ENCODE data around the gene CPNE2. TPM values are rescaled to one million over a fixed set of nuclear protein-coding genes. Genes with fewer than 3 reads are reported as not detected.
A peak's percentile ranks its signal among the peaks of the same experiment; 100 is the strongest.

CPNE2 gene
- total RNA-seq, 1 experiment from 2014 or later = 36.7 TPM

DNA sequence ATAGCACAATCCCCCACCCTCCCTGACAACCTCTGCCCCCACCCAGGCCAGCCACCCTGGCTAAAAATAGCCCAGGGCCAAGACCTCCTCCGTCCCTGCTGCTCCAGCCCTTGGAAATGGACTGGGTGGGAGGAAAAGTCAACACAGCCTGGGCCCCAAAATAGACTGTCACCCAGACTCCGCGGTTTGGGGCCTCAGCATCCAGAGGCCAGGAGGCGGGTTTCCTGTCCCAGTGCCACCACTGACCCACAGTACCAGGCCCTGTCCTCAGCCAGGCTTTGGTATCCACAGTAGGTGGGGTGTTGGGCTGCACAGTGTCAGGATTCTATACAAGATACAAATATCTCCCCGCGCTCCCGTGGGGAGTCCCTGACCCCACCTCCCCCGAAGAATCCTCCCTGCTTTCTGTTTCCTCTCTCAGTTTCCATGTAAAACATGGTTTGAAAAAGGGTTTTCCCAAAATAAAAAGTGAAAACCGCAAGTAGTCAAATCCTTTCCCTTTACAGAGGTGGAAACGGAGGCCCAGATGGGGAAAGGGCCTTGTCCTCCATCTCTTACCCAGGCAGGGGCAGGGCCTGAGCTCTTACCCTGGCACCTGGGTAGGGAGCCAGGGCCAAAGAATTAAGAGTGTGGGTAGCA lies 20.1 kb downstream of the CPNE2 start:
- in situ Hi-C loops (cut with HindIII; ENCODE audit: low sequenced_read_pairs) = no loop called here
- no peak for DNase-seq (ENCODE audit: low spot score)

GRCh38 chr16:57113042-57113453 lies 20.7 kb downstream of the CPNE2 start:
- in situ Hi-C loops (cut with HindIII; ENCODE audit: low sequenced_read_pairs) = no loop called here

DNA sequence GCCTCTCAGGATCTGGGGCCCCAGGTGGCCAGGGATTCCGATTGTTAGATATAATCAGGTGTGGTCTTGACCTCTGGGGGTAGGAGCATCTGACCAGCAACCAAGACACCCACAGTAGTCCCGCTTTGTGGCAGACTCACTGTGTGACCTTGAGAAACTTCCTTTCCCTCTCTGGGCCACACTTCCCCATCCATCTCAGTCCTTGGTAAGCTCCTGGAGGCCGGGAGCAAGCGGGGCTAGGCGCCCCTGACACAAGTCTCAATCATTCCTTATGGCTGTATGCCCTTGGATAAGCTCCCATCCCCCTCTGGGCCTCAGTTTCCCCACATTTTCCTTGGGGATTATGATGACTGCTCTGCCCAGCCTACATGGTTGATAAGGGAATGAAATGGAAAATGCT lies 21.3 kb downstream of the CPNE2 start:
- in situ Hi-C loops (cut with HindIII; ENCODE audit: low sequenced_read_pairs) = no loop called here
- no peak for DNase-seq (ENCODE audit: low spot score)

More at GRCh38 chr16:57113042-57113453, 20.7 kb downstream of the CPNE2 start:
- no peak for DNase-seq (ENCODE audit: low spot score)

DNA sequence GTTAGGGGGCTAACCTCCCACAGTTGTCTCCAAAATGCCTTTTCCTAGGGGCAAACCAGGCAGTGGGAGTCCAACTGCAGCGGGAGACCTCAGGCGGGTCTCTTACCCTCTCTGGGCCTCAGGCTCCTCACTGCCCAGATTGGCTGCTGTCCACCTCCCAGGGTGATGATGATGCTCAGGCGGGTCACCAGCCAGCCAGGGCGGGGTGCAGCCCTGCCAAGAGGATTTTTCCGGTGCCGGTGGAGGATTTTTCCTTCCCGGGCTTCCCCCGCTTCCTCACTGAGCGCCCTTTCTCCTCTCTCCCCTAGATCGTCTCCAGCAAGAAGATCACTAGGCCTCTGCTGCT lies 22.8 kb downstream of the CPNE2 start:
- DNase-seq (ENCODE audit: low spot score) = no peak
- in situ Hi-C loops (cut with HindIII; ENCODE audit: low sequenced_read_pairs) = no loop called here

DNA sequence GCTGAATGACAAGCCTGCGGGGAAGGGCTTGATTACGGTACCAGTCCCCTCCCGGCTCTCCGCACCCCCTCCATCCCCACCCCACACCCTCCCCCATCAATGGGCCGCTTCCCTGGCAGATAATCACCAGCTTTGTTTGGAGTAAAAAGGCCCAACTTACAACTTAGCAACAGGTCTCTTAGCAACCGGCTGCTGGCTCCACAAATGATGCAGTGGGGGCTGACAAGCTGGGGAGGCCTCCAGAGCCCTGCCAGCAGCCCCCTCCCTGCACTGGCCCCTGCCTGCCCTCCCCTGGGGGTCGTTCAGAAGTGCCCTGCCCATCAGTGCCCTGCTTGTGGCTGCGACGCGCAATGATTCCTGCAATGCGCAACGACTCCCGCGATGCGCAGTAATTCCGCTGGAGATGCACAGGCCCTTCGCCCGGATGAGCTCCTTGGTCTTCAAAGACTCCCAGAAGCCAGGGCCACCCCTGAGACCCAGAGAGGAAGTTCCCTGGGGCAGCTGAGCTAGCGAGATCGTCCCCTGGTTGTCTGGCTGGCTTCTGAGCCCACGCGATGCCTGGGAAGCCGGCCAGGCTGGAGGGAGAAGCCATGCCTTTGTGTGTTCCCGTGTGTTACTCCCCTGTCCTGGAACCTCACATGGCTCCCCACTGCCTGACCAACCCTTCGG lies 23.3 kb downstream of the CPNE2 start:
- in situ Hi-C loops (cut with HindIII; ENCODE audit: low sequenced_read_pairs) = no loop called here
- peak; percentile 33 for DNase-seq (ENCODE audit: low spot score)

DNA sequence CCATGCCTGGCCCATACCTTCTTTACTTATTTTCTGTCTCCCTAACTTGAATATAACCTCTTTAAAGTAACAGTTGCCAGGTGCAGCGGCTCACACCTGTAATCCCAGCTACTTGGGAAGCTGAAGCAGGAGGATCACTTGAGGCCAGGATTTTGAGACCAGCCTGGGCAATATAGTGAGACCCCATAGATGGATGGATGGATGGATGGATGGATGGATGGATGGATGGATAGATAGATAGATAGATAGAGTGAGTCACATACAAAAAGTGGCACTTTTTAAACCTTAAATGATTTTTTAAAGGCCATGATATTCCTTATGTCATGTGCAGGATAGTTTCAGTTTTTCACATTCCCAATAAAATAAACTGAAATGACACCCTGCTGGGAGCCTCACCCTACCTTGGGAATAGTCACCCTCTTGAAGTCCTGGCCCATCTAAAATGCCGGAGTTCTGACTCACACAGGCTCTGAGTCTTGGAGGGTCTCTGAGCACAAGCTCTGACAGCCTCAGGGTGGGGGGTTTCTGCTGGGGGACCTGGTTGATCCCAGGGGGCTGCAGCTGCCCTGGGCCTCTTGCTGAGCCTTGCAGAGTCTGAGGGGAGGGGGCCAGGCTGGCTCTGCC lies 26.2 kb downstream of the CPNE2 start:
- in situ Hi-C loops (cut with HindIII; ENCODE audit: low sequenced_read_pairs) = no loop called here

GRCh38 chr16:57123216-57123973 lies 31.0 kb downstream of the CPNE2 start:
- in situ Hi-C loops (cut with HindIII; ENCODE audit: low sequenced_read_pairs) = no loop called here
- no peak for DNase-seq (ENCODE audit: low spot score)

More for the DNA sequence above, 26.2 kb downstream of the CPNE2 start:
- no peak for DNase-seq (ENCODE audit: low spot score)

- in situ Hi-C loops (cut with HindIII; ENCODE audit: low sequenced_read_pairs) = no loop called here
- DNase-seq (ENCODE audit: low spot score) = no peak
Observed at GRCh38 chr16:57123974-57124674, 31.7 kb downstream of the CPNE2 start.

DNA sequence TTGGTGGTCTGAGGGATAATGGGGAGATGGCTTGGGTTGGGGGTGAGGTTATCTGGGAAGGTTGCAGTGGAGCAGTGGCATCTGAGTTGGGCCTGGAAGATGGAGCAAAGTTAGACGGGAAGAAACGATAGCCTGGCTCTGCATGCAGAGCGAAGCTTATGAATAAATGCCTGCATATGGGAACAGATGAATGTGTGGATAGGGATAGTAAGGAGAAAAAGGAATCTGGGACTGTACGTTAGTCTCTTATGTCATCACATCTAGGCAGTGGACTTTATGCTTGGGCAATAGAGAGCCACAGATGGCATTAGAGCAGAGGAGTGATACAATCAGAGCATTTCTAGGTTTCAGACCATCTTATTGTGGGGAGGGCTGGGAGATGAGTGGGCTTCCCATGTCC lies 33.0 kb downstream of the CPNE2 start:
- DNase-seq (ENCODE audit: low spot score) = no peak
- in situ Hi-C loops (cut with HindIII; ENCODE audit: low sequenced_read_pairs) = no loop called here

DNA sequence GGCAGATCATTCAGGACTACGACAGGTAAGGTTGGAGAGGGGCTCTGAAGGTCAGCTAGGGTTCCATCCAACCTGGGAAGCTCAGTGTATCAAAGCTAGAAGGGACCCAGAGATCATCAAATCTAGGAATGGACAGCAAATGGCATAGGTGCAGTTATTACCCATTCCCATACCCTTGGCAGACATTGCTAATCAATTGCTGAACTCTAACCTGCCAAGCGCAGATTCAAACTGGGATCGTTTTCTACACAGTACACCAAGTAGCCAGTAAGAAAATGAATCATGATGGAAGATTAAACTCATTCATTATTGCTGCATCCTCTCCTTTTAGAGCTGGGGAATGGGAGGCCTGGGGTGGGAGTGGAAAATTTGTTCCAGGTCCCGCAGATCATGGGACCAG lies 33.6 kb downstream of the CPNE2 start:
- no peak for DNase-seq (ENCODE audit: low spot score)

DNA sequence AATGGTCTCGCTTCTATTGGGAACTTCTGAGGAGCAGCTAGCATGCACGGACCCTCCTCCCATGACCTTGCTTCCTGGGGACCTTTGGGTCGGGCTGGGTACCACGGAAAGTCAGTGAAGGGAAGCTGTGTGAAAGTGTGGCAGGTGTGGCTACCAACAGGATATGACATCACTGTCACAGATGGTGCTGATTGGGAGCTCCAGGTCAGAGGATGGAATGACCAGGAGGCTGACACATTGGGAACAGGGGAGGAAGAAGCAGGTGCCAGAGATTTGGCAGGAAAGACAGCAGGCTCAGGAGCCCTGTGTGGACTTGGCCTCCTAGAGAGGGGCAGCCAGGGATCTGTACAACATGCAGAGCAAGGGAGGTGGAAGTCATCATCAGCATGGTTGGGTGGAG lies 34.0 kb downstream of the CPNE2 start:
- DNase-seq (ENCODE audit: low spot score) = no peak
- in situ Hi-C loops (cut with HindIII; ENCODE audit: low sequenced_read_pairs) = no loop called here

More for the DNA sequence above, 33.6 kb downstream of the CPNE2 start:
- in situ Hi-C loops (cut with HindIII; ENCODE audit: low sequenced_read_pairs) = no loop called here

DNA sequence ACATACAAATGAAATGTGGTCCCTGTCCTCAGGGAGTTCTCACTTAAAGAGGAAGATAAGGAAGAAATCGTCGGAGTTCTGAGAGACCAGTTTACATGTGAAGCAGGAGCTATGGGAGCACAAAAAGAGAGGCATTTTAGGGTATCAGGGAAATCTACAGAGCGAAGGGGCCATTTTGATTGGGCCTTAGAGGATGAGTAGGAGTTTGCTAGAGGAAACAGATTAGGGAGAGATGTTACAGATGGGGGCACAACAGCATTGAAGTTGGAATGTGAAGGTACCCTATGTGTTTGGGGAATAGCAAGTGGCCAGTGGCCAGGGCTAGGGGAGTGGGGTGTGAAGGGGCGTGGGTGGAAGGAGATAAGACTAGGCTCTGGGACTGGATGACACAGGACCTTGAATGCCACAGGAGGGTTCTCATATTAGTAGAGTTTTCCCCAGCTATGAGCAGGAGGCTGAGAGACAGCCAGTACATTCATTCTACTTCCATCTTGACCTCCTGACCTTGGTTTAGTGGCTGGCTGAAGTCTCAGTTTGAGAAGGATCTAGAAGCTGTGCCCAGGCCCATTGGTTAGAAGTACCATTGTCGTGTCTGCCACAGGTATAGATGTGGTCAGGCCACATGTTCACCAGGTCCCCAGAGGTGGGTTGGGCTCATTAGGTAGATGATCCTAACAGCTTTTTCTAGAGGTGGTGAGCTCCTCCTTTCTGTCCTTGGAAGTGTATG lies 34.8 kb downstream of the CPNE2 start:
- no peak for DNase-seq (ENCODE audit: low spot score)
- in situ Hi-C loops (cut with HindIII; ENCODE audit: low sequenced_read_pairs) = no loop called here

DNA sequence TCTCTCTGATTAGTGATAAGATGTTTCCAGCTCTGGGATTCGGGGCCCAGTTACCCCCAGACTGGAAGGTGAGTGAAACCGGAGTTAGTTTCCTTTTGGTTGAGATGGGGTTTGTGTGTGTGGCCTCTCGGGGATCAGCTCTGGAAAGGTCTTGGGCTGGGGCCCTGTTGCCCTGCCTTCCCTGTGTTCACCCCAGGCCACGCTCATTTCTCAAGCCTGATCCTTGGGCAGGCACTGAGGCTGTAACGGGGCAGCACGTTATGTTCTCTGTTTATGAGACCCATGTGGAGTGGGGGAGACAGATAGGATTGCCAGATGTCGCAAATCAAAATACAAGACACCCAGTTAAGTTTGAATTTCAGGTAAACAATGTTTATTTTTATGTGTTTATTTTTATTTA lies 35.5 kb downstream of the CPNE2 start:
- DNase-seq (ENCODE audit: low spot score) = no peak
- in situ Hi-C loops (cut with HindIII; ENCODE audit: low sequenced_read_pairs) = no loop called here

DNA sequence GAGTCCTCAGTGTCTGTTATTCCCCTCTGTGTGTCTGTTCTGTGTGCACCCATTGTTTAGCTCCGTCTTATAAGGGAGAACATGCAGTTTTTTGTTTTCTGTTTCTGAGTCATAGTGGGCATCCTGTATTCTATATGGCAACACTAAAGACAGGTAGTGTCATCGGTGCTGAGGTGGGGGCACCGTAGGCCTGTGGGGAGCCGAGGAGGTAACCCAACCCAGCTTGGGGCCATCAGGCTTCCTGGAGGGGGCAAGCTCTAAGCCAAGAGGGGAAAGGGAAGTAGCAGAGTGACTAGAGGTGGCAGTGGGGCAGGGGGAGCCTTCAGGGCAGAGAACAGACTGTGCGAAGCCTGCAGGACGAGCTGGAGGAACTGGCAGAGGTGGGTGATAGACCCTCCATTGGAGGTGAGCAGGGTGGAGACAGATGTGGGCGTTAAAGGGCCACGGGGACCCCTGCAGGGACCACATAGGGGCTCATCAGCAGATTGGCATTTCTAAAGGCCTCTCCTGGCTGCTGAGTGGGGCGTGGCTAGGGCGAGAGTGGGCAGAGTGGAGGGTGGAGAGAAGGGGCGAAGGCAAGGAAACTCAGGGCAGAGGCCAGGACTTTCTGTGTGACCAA lies 36.5 kb downstream of the CPNE2 start:
- in situ Hi-C loops (cut with HindIII; ENCODE audit: low sequenced_read_pairs) = no loop called here
- DNase-seq (ENCODE audit: low spot score) = no peak

DNA sequence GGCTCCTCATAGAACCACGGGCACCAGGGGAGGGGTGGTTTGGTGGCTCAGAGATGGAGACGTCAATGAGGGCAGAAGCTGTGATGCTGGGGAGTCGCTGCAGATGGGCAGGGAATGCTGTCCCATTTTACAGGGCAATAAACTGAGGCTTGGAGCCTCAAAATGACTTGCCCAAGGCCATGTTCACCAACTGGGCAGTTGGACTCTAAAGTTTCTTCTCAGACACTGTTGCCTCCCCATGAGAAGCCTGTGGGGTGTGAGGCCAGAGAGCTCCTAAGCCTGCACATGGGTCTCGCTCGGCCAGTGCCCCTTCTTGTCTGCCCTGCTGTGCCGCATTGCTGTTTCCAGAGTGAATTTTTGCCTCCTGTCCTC lies 38.6 kb downstream of the CPNE2 start:
- DNase-seq (ENCODE audit: low spot score) = no peak
- in situ Hi-C loops (cut with HindIII; ENCODE audit: low sequenced_read_pairs) = no loop called here

DNA sequence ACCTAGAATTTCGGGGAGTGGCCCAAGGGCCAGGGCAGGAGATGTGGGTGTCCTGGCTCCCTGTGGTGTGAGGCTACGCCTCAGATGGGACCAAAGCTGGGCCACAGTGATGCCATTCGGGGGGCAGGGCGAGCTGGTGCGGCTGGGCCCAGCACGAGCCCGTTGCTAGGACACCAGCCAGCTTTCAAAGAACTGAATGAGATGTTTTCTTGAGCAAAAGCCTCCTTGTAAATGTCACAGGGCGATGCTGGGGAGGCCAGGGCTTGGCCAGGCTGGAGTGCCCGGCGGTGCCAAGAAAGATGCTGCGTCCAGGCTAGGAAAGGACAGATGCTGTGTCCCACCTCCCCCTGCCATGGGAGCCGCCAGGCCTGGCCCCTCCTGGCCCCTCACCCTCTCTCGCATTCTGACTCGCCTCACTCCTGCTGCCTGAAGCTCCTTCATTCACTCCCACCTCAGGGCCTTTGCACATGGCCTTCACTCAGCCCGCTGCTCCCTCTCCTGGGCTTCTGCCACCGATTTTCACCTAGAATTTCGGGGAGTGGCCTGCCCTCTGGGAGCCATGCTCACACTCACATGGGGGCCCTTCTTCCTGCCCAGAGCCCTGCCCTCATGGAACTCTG lies 39.1 kb downstream of the CPNE2 start:
- in situ Hi-C loops (cut with HindIII; ENCODE audit: low sequenced_read_pairs) = no loop called here
- DNase-seq (ENCODE audit: low spot score) = peak; percentile 23

- in situ Hi-C loops (cut with HindIII; ENCODE audit: low sequenced_read_pairs) = no loop called here
Observed at GRCh38 chr16:57132470-57132869, 40.1 kb downstream of the CPNE2 start.

DNA sequence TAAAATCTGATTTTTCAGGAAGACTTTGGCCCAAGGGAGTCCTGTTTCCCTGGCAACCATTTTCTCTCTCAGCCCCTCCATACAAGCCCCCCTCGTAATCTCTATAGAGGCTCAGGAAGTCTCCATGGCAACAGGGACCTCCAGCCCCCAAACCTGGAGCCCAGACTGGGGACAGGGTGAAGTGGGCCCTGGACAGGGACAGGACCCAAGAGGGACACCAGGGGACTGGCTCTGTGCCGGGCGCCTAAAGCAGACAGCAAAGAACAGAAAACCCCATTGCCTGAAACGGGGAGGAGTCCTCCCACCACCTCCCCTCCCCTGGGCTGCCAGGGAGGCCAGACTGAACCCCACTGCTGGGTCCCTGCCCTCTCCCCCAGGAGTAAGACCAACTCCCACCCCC lies 40.6 kb downstream of the CPNE2 start:
- in situ Hi-C loops (cut with HindIII; ENCODE audit: low sequenced_read_pairs) = no loop called here

More at GRCh38 chr16:57132470-57132869, 40.1 kb downstream of the CPNE2 start:
- DNase-seq (ENCODE audit: low spot score) = no peak

More for the DNA sequence above, 40.6 kb downstream of the CPNE2 start:
- no peak for DNase-seq (ENCODE audit: low spot score)

Measured in G401 (cell line).